ENCODE results near the gene SHF.
A peak's percentile ranks its signal among the peaks of the same experiment; 100 is the strongest.

The SHF gene

DNA sequence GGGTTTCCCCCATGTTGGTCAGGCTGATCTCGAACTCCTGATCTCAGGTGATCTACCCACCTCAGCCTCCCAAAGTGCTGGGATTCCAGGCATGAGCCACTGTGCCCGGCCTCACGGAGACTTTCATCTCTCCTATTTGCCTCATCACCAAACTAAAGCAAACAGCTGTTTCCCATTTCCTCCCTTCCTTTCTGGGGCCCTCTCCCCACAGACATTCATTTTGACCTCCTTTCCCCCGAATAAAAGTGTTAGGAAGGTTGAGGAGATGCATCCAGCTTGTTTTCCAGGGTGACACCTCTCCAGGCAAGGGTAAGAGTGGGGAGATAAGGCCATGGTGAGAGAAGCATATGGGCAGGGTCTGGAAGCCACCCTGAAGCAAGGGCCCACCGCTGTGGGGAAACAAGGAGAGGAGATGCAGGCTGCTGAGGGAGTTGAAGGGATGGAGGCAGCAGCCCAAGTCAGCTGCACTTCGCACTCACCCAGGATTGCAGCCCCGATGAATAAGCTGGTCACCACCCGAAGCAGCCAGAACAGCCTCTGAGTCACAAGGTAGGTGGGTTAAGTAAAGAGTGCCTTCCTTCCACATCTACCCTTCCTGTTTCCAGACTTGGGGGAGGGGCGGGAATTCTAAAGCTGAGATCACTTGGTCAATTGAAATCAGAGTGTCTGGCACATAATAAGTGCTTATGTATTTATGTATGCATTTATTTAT lies 65.9 kb downstream of the SHF start:
- peak; percentile 89 for DNase-seq

DNA sequence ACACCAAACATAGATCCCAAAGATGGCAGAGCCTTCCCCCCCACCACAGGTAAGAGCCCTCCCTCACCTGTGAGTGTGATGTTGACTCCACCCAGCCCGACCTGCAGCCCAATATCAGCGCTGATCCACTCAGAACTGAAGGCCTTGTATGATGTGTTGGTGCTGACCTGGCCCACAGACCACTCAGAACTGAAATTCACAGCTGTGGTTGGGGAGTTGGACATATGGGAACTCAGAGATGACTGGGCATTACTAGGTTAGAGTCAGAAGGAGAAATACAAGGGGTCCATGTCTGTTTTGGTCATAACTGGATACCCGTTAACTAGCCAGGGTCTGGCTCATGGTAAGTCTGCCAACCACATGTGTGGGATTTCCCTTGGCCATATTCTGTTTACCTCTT lies 66.7 kb downstream of the SHF start:
- no peak for DNase-seq

DNA sequence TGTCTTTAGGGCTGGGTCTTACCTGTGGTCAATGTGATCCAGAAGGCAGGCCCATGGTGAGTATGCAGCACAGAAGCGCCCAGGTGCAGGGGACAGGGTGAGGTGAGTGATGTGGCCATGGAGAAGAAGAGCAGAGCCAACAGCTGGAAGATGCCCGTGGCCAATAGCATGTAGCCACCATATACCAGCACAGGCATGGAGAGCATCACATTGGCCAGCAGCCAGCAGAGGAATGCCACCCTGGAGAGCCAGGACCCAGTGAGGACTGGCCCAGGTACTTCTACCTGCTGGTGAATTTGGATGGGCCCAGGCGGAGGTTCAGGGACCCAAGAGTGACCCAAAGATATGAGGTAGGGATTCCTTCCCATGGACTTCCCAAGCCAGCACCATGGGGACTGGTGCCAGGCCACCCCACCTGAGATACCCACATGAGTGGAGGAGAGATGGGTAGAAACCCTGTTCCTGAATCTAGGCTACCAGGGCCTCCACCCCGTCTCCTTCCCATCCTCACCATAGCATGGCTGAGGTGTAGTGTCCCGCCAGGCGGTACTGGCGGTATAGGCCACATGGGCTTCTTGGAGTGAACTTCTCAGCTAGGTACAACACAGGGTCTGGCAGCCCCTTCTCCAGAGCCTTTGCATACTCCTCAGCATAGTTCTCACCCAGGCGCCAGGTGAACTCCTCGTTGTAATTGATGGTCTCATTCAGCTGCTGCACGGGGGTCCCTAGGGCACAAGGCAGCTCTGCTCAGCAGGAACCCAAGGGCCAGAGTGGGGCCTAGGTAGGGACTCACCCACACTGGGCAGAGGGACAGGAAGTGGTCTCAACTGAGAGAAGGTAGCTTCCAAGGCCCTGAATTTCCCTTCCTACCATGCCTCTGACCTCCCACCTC lies 67.4 kb downstream of the SHF start:
- no peak for DNase-seq

DNA sequence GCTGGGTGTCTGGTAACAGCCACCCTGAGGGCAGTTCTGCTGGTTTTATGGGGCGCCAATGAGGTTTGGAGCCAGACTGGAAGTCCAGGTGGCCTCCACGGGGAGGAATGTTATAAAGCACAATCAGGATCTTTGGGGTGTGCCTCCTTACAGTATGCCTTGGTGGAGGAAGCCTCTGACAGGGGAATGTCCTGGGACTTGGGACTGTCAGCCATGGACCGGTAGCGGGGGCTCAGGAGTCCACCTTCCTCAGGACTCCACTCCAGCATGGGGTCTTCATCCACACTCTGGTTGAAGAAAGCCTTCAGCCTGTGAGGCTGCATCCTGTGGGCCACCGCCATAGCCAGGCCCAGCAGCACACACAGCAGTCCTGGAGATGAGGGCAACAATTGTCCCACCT lies 68.8 kb downstream of the SHF start:
- DNase-seq = no peak

DNA sequence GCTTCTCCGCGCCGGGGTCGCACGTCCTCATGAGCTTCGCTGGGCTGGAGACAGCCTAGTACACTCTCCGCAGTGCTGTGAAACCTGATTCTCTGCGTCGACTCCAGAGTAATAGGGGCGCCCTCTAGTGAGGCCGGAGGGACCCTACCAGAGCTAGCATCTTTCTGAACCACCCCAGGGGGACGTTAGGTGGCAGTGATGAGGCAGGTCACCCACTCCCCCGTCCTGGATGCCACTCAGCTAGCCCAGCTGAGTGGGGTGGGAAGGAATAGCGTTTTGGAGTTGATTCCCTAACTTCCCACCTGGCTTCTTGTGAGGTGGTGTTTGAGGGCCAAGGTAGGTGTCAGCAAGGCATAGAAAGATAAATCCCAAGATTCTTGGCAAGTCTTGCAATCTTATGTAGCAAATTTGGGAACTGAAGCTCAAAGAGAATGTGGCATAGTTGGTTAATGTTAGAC lies 69.6 kb downstream of the SHF start:
- peak; percentile 89 for DNase-seq

GRCh38 chr15:45117308-45118130 lies 70.2 kb downstream of the SHF start:
- DNase-seq = no peak
